ENCODE data around the gene CABCOCO1. TPM values are rescaled to one million over a fixed set of nuclear protein-coding genes. Genes with fewer than 3 reads are reported as not detected.

The CABCOCO1 gene
- total and polyA plus RNA-seq, 9 of the 15 experiments (the other 6 are each of a cell fraction or from before 2014, with no cell fraction given), result 0.04 TPM; not detected in 8

DNA sequence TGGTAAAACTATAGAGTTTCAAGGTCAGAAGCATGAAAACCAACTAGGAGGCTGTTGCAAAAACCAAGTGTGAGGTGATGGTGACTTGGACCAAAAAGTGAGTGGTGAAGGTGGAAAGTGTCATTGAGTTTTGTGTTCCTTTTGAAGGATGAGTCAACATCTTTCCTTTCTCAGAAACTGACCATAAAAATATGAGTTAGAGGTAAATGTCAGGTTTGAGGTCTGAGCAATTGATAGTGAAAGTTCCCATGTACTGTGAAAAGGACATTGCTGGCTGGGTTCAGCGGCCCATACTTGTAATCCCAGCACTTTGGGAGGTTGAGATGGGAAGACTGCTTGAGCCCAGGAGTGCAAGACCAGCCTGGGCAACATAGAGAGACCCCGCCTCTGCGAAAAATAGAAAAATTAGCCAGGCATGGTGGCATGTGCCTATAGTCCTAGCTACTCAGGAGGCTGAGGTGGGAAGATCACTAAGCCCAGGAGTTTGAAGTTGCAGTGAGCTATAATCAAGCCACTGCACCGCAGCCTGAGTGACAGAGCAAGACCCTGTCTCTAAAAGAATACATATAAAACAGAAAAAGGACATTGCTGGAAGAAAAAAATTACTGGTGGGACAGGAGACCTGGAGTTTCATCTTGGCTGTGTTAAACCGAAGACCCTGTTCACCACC, 149.5 kb downstream of the CABCOCO1 start (continued):
- TF ChIP-seq, protein P1, sequence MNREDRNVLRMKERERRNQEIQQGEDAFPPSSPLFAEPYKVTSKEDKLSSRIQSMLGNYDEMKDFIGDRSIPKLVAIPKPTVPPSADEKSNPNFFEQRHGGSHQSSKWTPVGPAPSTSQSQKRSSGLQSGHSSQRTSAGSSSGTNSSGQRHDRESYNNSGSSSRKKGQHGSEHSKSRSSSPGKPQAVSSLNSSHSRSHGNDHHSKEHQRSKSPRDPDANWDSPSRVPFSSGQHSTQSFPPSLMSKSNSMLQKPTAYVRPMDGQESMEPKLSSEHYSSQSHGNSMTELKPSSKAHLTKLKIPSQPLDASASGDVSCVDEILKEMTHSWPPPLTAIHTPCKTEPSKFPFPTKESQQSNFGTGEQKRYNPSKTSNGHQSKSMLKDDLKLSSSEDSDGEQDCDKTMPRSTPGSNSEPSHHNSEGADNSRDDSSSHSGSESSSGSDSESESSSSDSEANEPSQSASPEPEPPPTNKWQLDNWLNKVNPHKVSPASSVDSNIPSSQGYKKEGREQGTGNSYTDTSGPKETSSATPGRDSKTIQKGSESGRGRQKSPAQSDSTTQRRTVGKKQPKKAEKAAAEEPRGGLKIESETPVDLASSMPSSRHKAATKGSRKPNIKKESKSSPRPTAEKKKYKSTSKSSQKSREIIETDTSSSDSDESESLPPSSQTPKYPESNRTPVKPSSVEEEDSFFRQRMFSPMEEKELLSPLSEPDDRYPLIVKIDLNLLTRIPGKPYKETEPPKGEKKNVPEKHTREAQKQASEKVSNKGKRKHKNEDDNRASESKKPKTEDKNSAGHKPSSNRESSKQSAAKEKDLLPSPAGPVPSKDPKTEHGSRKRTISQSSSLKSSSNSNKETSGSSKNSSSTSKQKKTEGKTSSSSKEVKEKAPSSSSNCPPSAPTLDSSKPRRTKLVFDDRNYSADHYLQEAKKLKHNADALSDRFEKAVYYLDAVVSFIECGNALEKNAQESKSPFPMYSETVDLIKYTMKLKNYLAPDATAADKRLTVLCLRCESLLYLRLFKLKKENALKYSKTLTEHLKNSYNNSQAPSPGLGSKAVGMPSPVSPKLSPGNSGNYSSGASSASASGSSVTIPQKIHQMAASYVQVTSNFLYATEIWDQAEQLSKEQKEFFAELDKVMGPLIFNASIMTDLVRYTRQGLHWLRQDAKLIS (CRISPR knock-in tag; IDR thresholded peaks at IDR 0.05), result no peak
- TF ChIP-seq BDP1 (IDR thresholded peaks at IDR 0.05; ENCODE audit: insufficient read depth, insufficient read length) (no peak), SMARCC2 (IDR thresholded peaks at IDR 0.05; ENCODE audit: low read depth) (peak; percentile 51; the same call in 1 of the 2 replicates), SOX6 (IDR thresholded peaks at IDR 0.05) (peak; percentile 29; the same call in 1 of the 2 replicates), CXXC5 (CRISPR knock-in tag; IDR thresholded peaks at IDR 0.05) (no peak), ZNF77 (CRISPR knock-in tag; IDR thresholded peaks at IDR 0.05) (no peak), HEY1 (CRISPR knock-in tag; IDR thresholded peaks at IDR 0.05; ENCODE audit: borderline replicate concordance) (no peak), ZNF347 (CRISPR knock-in tag; IDR thresholded peaks at IDR 0.05; ENCODE audit: low read depth) (no peak), ZEB2 (IDR thresholded peaks at IDR 0.05) (peak; percentile 42; the same call in 1 of the 2 replicates), EWSR1 (IDR thresholded peaks at IDR 0.05; ENCODE audit: borderline replicate concordance, low read depth, partially characterized antibody) (no peak), ZKSCAN3 (CRISPR knock-in tag; IDR thresholded peaks at IDR 0.05) (no peak), XRCC4 (IDR thresholded peaks at IDR 0.05; ENCODE audit: extremely low read depth, insufficient read depth, insufficient read length) (no peak), FOSL1 (tag; conservative IDR thresholded peaks at IDR 0.05) (peak; percentile 58), PHB2 (IDR thresholded peaks at IDR 0.05; ENCODE audit: low read depth) (no peak), HIVEP1 (CRISPR knock-in tag; IDR thresholded peaks at IDR 0.05) (no peak), ZNF174 (CRISPR knock-in tag; IDR thresholded peaks at IDR 0.05) (no peak), ZNF707 (CRISPR knock-in tag; conservative IDR thresholded peaks at IDR 0.05) (no peak), NR1H2 (CRISPR knock-in tag; IDR thresholded peaks at IDR 0.05) (no peak), SETDB1 (IDR thresholded peaks at IDR 0.05; ENCODE audit: low read length) (no peak), FOXA1 (IDR thresholded peaks at IDR 0.05; ENCODE audit: borderline replicate concordance) (no peak), CBFB (CRISPR knock-in tag; IDR thresholded peaks at IDR 0.05) (no peak), POLR2G (IDR thresholded peaks at IDR 0.05; ENCODE audit: low read depth, low read length) (no peak)
- TF ChIP-seq, protein P2, sequence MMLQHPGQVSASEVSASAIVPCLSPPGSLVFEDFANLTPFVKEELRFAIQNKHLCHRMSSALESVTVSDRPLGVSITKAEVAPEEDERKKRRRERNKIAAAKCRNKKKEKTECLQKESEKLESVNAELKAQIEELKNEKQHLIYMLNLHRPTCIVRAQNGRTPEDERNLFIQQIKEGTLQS (IDR thresholded peaks at IDR 0.05), result peak; percentile 63; the same call in 1 of the 2 replicates
- TF ChIP-seq, protein P2 (CRISPR knock-in tag; conservative IDR thresholded peaks at IDR 0.05), result no peak
- TF ChIP-seq, protein P3, sequence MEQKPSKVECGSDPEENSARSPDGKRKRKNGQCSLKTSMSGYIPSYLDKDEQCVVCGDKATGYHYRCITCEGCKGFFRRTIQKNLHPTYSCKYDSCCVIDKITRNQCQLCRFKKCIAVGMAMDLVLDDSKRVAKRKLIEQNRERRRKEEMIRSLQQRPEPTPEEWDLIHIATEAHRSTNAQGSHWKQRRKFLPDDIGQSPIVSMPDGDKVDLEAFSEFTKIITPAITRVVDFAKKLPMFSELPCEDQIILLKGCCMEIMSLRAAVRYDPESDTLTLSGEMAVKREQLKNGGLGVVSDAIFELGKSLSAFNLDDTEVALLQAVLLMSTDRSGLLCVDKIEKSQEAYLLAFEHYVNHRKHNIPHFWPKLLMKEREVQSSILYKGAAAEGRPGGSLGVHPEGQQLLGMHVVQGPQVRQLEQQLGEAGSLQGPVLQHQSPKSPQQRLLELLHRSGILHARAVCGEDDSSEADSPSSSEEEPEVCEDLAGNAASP (IDR thresholded peaks at IDR 0.05), result no peak

All from K562 (cell line).